ENCODE results near the gene MAOA. TPM values are rescaled to one million over a fixed set of nuclear protein-coding genes. Genes with fewer than 3 reads are reported as not detected.

Gene MAOA
- total and polyA plus RNA-seq, 8 donors, result 17.1 to 106 (median 43.2) TPM

DNA sequence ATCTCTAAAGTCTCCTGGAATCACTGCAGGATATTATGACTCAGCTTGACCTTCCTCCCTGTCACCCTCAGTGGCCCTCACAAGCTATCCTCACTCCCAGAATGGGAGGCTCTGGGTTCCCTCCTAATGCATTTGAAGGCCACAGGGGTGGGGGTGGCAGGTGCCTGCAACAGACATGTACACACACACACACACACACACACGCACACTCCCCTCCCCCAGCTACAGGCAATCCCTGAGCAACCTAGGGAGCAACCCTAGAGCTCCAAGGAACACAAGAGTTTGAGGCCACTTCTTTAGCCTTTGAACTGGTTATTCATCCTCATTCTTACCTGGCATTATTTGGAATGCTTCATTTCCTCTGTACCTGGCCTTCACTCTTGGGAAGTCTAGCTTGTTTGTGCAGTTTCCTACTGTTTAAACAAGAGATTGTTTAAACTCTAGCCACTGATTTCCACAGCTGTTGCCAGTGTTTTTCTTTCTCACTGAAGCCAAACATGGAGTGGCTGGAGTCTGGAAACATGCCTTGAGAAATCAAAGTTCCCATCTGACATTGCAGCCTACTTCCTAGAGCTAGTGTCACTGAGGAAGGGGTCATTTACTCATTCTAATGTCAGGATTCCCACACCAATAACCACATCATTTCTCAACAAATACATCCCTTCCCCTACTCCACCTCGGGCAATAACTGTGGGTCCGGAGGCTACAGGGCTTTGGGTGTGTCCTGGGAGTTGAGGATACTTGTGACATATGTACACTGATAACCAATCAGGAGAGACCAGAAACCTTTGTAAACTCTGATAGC lies 37.7 kb downstream of the MAOA start:
- WGBS, 2 donors, result 14 to 16% methylated on average over 3 of the region's 3 CpGs
- intact Hi-C loops (cut with DNase I), result no loop called here
- H3K36me3 ChIP-seq, result no peaks in the 10 kb centered on the region
- H3K4me3 ChIP-seq, result no peak overlapping the region
- FAIRE-seq (no peak), DNase-seq (peak in 4 of 6 donors; percentile 39 to 79 (median 62)), ATAC-seq (peak; percentile 92 to 96 (median 93))
- H3K9me3 ChIP-seq, result no peaks in the 10 kb centered on the region
- H3K4me1 ChIP-seq, result peaks cover 25 to 54% (median 40%) of the 10 kb centered on the region in 3 donors
- H3K27me3 ChIP-seq, result peaks cover 0 to 22% (median under 1%) of the 10 kb centered on the region in 4 donors
- TF ChIP-seq CTCF (IDR thresholded peaks at IDR 0.05), result no peak
- peak overlapping the region in 2 of 4 donors; percentile 61 to 68 for H3K27ac ChIP-seq

DNA sequence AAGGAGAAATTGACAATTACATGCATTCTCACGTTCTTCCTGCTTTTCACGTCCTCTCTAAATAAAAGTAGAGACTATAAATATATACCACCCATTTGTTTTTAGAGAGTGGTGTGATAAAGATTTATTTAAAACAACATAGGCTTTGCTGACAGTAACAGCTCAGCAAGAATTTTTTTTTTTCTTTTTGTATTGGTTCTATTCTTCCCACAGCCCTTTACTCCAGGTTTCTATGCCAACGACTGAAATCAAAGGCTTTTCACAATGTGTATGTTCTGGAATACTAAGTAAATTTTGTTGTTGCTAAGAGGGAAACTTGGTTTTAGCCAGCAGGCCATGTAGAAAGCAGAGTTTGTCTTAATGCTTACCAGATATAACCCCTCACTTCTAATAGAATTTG lies 43.4 kb downstream of the MAOA start:
- intact Hi-C loops (cut with DNase I), result no loop called here
- Histone ChIP-seq H3K27me3 (peaks cover 0 to 17% (median 0%) of the 10 kb centered on the region in 4 donors), H3K27ac (no peak overlapping the region), H3K4me1 (peaks cover 11 to 39% (median 36%) of the 10 kb centered on the region in 3 donors), H3K36me3 (no peaks in the 10 kb centered on the region), H3K9me3 (no peaks in the 10 kb centered on the region), H3K4me3 (no peak overlapping the region)
- DNase-seq (no peak), FAIRE-seq (no peak), ATAC-seq (no peak)
- no peak for TF ChIP-seq CTCF (IDR thresholded peaks at IDR 0.05)
- WGBS, 2 donors, result 58 to 88% methylated on average over 3 of the region's 3 CpGs

DNA sequence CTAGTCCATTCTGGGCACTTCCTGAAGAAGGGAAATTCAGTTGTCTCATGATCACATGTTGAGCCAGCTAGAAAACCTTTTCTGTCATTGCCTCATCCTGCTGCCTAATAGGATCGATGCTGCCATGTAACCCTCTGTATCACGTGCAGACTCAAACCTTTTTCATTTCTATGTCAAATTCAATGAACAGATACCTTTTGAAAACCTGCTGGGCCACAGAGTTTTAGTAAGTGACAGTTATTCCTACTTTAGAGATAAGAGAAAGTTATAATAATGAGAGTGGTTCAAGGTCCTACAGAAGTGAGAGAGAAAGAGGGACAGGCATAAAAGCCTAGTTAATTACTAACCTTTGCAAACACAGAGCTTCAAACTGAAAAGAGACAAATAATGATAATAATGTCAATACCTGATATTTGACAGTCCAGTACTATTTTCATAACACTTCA lies 46.0 kb downstream of the MAOA start:
- TF ChIP-seq CTCF (IDR thresholded peaks at IDR 0.05), result no peak
- H3K27ac ChIP-seq, result peak overlapping the region in 2 of 4 donors; percentile 50 to 57
- FAIRE-seq (peak; percentile 86), ATAC-seq (peak; percentile 30 to 69 (median 62)), DNase-seq (no peak)
- H3K9me3 ChIP-seq, result no peaks in the 10 kb centered on the region
- intact Hi-C loops (cut with DNase I), result no loop called here
- H3K27me3 ChIP-seq, result peaks cover 0 to 13% (median 0%) of the 10 kb centered on the region in 4 donors
- H3K4me3 ChIP-seq, result no peak overlapping the region
- H3K4me1 ChIP-seq, result peaks cover 3 to 30% (median 28%) of the 10 kb centered on the region in 3 donors
- WGBS, 2 donors, result 15 to 22% methylated on average over 2 of the region's 2 CpGs
- no peaks in the 10 kb centered on the region for H3K36me3 ChIP-seq

DNA sequence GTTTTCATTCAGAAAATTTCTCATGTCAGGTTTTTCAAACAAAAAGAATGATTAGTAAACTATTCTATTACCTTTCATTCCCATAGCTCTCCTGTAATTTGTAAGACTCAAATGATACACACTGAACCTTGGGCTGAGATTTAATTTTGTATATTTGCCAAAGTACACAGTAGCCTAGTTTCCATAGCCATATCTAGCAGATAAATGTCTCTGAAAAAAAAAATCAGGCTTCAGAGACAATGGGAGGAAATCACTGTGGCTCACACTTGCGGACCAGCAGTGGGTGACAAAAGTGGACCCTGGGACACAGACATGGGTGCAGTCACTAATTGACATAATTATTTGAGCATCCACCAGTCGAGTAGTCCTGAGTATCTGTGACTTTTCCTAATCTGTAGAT lies 46.6 kb downstream of the MAOA start:
- no peaks in the 10 kb centered on the region for H3K9me3 ChIP-seq
- TF ChIP-seq CTCF (IDR thresholded peaks at IDR 0.05), result no peak
- no peak for FAIRE-seq
- H3K36me3 ChIP-seq, result no peaks in the 10 kb centered on the region
- peaks cover 3 to 27% (median 24%) of the 10 kb centered on the region in 3 donors for H3K4me1 ChIP-seq
- ATAC-seq, result peak; percentile 57 to 76 (median 68)
- peak overlapping the region in 2 of 4 donors; percentile 50 to 57 for H3K27ac ChIP-seq
- DNase-seq, result no peak
- WGBS, 2 donors, result 10 to 16% methylated on average over 2 of the region's 2 CpGs
- intact Hi-C loops (cut with DNase I), result no loop called here
- H3K27me3 ChIP-seq, result peaks cover 0 to 8% (median 0%) of the 10 kb centered on the region in 4 donors
- no peak overlapping the region for H3K4me3 ChIP-seq
